K562 (cell line): ENCODE results near the gene LAMA3. TPM values are rescaled to one million over a fixed set of nuclear protein-coding genes. Genes with fewer than 3 reads are reported as not detected.

Experiments used
- ATF1 ChIP-seq, 2 experiments: fragments of 450-650 bp in 1 of 2; IDR thresholded peaks; 2 replicates each; pipeline ENCODE4 v1.6.1; 2016; ENCODE audit warnings: missing compliant biosample characterization in 1 of 2, missing genetic modification characterization in 1 of 2
- ATF4 ChIP-seq: fragments of 450-650 bp; formaldehyde crosslinking; IDR thresholded peaks from 2 replicates; pipeline ENCODE4 v1.4.0; 2022; ENCODE audit warnings: mild to moderate bottlenecking, moderate library complexity
- DDX20 ChIP-seq: fragments of 450-650 bp; IDR thresholded peaks from 2 replicates; pipeline ENCODE4 v1.6.1; 2016; ENCODE audit warnings: missing genetic modification characterization, low read depth, mild to moderate bottlenecking, missing compliant biosample characterization, moderate library complexity
- E2F8 ChIP-seq: fragments of 450-650 bp; IDR thresholded peaks from 2 replicates; pipeline ENCODE4 v1.7.1; 2018; ENCODE audit warnings: mild to moderate bottlenecking, low read depth; ENCODE audit not compliant: partially characterized antibody
- EHMT2 ChIP-seq: fragments of 450-650 bp; IDR thresholded peaks from 2 replicates; pipeline ENCODE4 v1.6.1; 2018; ENCODE audit warnings: antibody characterized with exemption
- FOXK1 ChIP-seq: sonication (generic); formaldehyde crosslinking; IDR thresholded peaks from 2 replicates; pipeline ENCODE4 v1.8.0; 2022; ENCODE audit warnings: missing genetic modification reagents, mild to moderate bottlenecking, borderline replicate concordance
- FOXK2 ChIP-seq, 2 experiments: fragments of 450-650 bp; IDR thresholded peaks in 1 of 2; conservative IDR thresholded peaks in 1 of 2; 2 replicates each; pipeline ENCODE4 v1.6.1; 2016; ENCODE audit warnings: low read depth in 2 of 2, mild to moderate bottlenecking in 1 of 2
- GABPB2 ChIP-seq: fragments of 250-450 bp; sonication (Bioruptor Pico); conservative IDR thresholded peaks from 2 replicates; pipeline ENCODE4 v1.5.1; 2021; ENCODE audit warnings: mild to moderate bottlenecking
- GTF2A2 ChIP-seq: IDR thresholded peaks from 2 replicates; pipeline ENCODE4 v1.6.1; 2016; ENCODE audit warnings: mild to moderate bottlenecking, missing genetic modification characterization, missing compliant biosample characterization
- HMG20A ChIP-seq: fragments of 450-650 bp; formaldehyde crosslinking; conservative IDR thresholded peaks from 2 replicates; pipeline ENCODE4 v1.4.0; 2020; ENCODE audit warnings: mild to moderate bottlenecking, mixed read lengths
- HOMEZ ChIP-seq: fragments of 250-450 bp; sonication (Bioruptor Pico); IDR thresholded peaks from 2 replicates; pipeline ENCODE4 v1.4.0; 2020; ENCODE audit warnings: mild to moderate bottlenecking, moderate library complexity
- MTA1 ChIP-seq: fragments of 450-650 bp; IDR thresholded peaks from 2 replicates; pipeline ENCODE4 v1.6.1; 2017; ENCODE audit warnings: borderline replicate concordance
- NCOR1 ChIP-seq: fragments of 450-650 bp; IDR thresholded peaks from 2 replicates; pipeline ENCODE4 v1.6.1; 2016; ENCODE audit warnings: mild to moderate bottlenecking, moderate library complexity
- PHB ChIP-seq: fragments of 250-450 bp; sonication (Bioruptor Pico); IDR thresholded peaks from 2 replicates; pipeline ENCODE4 v1.5.0; 2021
- SNIP1 ChIP-seq: fragments of 450-650 bp; IDR thresholded peaks from 2 replicates; pipeline ENCODE4 v1.7.1; 2017; ENCODE audit warnings: low read depth, mild to moderate bottlenecking
- TEAD1 ChIP-seq, 2 experiments: fragments of 450-650 bp in 1 of 2; sonication (generic) in 1 of 2; formaldehyde crosslinking; IDR thresholded peaks; 2 replicates each; pipeline versions ENCODE4 v1.4.0 to v1.8.0; 2020 to 2022; ENCODE audit warnings: mild to moderate bottlenecking in 2 of 2, missing genetic modification reagents in 1 of 2
- ZBTB17 ChIP-seq: fragments of 450-650 bp; formaldehyde crosslinking; IDR thresholded peaks from 2 replicates; pipeline ENCODE4 v1.4.0; 2020; ENCODE audit warnings: mild to moderate bottlenecking
- ZNF140 ChIP-seq: fragments of 250-450 bp; sonication (Bioruptor Pico); IDR thresholded peaks from 2 replicates; pipeline ENCODE4 v1.8.0; 2021; ENCODE audit warnings: moderate library complexity, mild to moderate bottlenecking, inconsistent platforms
- ZNF384 ChIP-seq: IDR thresholded peaks from 2 replicates; pipeline ENCODE4 v1.6.1; 2012; ENCODE audit warnings: low read depth, low read length, improper control_type of control experiment
- ZNF764 ChIP-seq: fragments of 250-450 bp; sonication (Bioruptor Pico); IDR thresholded peaks from 2 replicates; pipeline ENCODE4 v1.4.0; 2020; ENCODE audit warnings: low read depth, mild to moderate bottlenecking, moderate library complexity
- ZNF830 ChIP-seq: fragments of 250-450 bp; sonication (Bioruptor Pico); IDR thresholded peaks from 2 replicates; pipeline ENCODE4 v1.5.0; 2021; ENCODE audit warnings: mild to moderate bottlenecking
- polyA plus RNA-seq, 8 experiments: library from polyadenylated mRNA; depleted of rRNA in 4 of 8; stranded (reverse) in 5 of 8; unstranded in 3 of 8; fragments of >200 nt; fragmentation: Nextera tagmentation in 2 of 8; fragmentation: Illumina TruSeq in 1 of 8; extraction: Ambion mirVana in 2 of 8; extraction: Trizol in 1 of 8; gene quantifications; 2 replicates each; pipeline versions ENCODE4 v1.2.1 to v1.2.3, GENCODE V29; 2011 to 2014; ENCODE audit warnings: inconsistent platforms in 1 of 8, missing spikeins in 1 of 8
- total RNA-seq, 7 experiments: library from RNA; depleted of rRNA in 6 of 7; stranded (reverse); fragments of >200 nt in 6 of 7; fragmentation: Illumina TruSeq in 2 of 7; extraction: Trizol in 2 of 7; gene quantifications; 2 replicates each; pipeline versions ENCODE4 v1.2.1 to v1.2.3, GENCODE V29; 2011 to 2021; ENCODE audit warnings: low replicate concordance in 1 of 7
- TF ChIP-seq, protein P1 (sequence below): fragments of 250-450 bp; sonication (Bioruptor Pico); IDR thresholded peaks from 2 replicates; pipeline ENCODE4 v1.4.0; 2020

LAMA3 gene
- total and polyA plus RNA-seq, 9 of the 15 experiments (the other 6 are each of a cell fraction or from before 2014, with no cell fraction given), result 0.07 TPM; not detected in 8

DNA sequence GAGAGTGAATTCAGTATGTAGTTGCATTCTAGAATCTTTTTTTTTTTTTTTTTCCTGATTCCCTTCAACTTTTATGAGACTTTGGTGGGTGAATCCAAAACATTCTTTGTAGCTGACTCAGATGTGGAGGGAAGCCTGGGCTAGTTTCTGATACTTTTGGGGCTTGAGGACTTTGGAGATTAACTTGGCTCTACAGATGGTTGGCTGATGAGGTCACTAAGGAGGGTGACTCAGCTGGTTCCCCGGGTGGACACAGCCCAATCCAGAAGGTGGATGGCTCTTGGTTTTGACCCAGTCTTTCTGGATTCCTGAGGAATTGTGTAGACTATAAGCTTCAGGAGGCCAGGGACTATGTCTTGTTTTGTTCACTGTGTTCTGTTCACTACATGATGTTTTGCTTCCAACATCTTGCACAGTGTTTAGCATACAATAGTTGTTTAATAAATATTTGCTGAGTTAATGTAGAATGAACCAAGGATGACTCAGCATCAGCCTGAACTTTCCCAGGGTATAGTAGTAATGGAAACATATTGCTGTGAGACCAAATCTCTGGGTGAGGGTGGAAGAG lies 30.5 kb downstream of the LAMA3 start (continued):
- TF ChIP-seq HOMEZ (CRISPR knock-in tag) (no peak), FOXK2 (conservative IDR thresholded peaks at IDR 0.05 in 1 of 2, IDR thresholded peaks at IDR 0.05 in 1 of 2; ENCODE audit: low read depth in 2 of 2) (0 out of 4 replicates have a peak, but pooled peaks of 1 of the 2 experiments have one; percentile 17), PHB (CRISPR knock-in tag) (no peak), ZNF384 (0 out of 2 replicates have a peak, but pooled peaks have one; percentile 21), NCOR1 (no peak), MTA1 (no peak), HMG20A (CRISPR knock-in tag) (0 out of 2 replicates have a peak, but pooled peaks have one; percentile 4), E2F8 (no peak), GTF2A2 (tag) (no peak), ATF1 (CRISPR knock-in tag; IDR thresholded peaks at IDR 0.05) (no peak), ATF1 (tag; IDR thresholded peaks at IDR 0.05) (peak; percentile 77), EHMT2 (peak; percentile 78), FOXK1 (CRISPR knock-in tag) (no peak), ZNF140 (no peak), ZBTB17 (0 out of 2 replicates have a peak, but pooled peaks have one; percentile 18), ZNF764 (CRISPR knock-in tag) (no peak), GABPB2 (CRISPR knock-in tag) (no peak), ZNF830 (CRISPR knock-in tag) (no peak), SNIP1 (no peak), ATF4 (CRISPR knock-in tag) (no peak), TEAD1 (CRISPR knock-in tag; IDR thresholded peaks at IDR 0.05) (peak in 1 of 2 experiments; percentile 16; a peak in 1 of 4 replicates), DDX20 (tag) (no peak)
- TF ChIP-seq, protein P1, sequence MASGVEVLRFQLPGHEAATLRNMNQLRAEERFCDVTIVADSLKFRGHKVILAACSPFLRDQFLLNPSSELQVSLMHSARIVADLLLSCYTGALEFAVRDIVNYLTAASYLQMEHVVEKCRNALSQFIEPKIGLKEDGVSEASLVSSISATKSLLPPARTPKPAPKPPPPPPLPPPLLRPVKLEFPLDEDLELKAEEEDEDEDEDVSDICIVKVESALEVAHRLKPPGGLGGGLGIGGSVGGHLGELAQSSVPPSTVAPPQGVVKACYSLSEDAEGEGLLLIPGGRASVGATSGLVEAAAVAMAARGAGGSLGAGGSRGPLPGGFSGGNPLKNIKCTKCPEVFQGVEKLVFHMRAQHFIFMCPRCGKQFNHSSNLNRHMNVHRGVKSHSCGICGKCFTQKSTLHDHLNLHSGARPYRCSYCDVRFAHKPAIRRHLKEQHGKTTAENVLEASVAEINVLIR, result no peak
